Fibroblast of mammary gland (primary cell): ENCODE measurements around the gene IFITM1.
"Not testable (repeated sequence)": the region's sequence is repeated elsewhere in the genome, so short reads cannot be mapped to it uniquely, and the experiment has no call there.

Experiments
- DNase-seq: peaks from one replicate; pipeline ENCODE4 v3.0.0-alpha.2; 2010; ENCODE audit warnings: low read depth
- H3K4me3 ChIP-seq: 2 replicates; pipeline ENCODE4 v1.5.1; 2011; ENCODE audit warnings: low read depth, mild to moderate bottlenecking, low read length, moderate library complexity; ENCODE audit not compliant: control insufficient read depth
- CTCF ChIP-seq: conservative IDR thresholded peaks from 2 replicates; pipeline ENCODE4 v1.5.1; 2011; ENCODE audit warnings: low read depth, low read length, inconsistent platforms; ENCODE audit not compliant: control insufficient read depth, insufficient read depth

Gene IFITM1

GRCh38 chr11:304061-304506 lies 9.8 kb upstream of the IFITM1 start:
- TF ChIP-seq CTCF: no peak
- no peak overlapping the region for H3K4me3 ChIP-seq
- DNase-seq: no peak

- TF ChIP-seq CTCF: peak; percentile 81
- H3K4me3 ChIP-seq: no peak overlapping the region
- DNase-seq: peak; percentile 81
These were observed 8.7 kb upstream of the IFITM1 start for GRCh38 chr11:304915-305843.

GRCh38 chr11:305844-306211 lies 8.0 kb upstream of the IFITM1 start:
- no peak overlapping the region for H3K4me3 ChIP-seq
- TF ChIP-seq CTCF: no peak
- DNase-seq: no peak

GRCh38 chr11:306645-307371 lies 7.0 kb upstream of the IFITM1 start:
- DNase-seq: no peak
- no peak for TF ChIP-seq CTCF
- H3K4me3 ChIP-seq: no peak overlapping the region

GRCh38 chr11:307766-308708 lies 5.8 kb upstream of the IFITM1 start, which contains the start of gene IFITM2:
TSS of gene IFITM2 (plus strand) at chr11:307816. CDS start at chr11:308193, 377 bp downstream.
- H3K4me3 ChIP-seq: peak within 1 kb of the TSS; percentile 71
- peak; percentile 91 for DNase-seq

GRCh38 chr11:308740-309665 lies 4.8 kb upstream of the IFITM1 start:
- peak overlapping the region; percentile 71 for H3K4me3 ChIP-seq
- DNase-seq: not testable (repeated sequence)

GRCh38 chr11:309979-310572 lies 3.8 kb upstream of the IFITM1 start:
- not testable (repeated sequence) for DNase-seq
- peak overlapping the region; percentile 71 for H3K4me3 ChIP-seq

GRCh38 chr11:311013-311748 lies 2.7 kb upstream of the IFITM1 start:
- H3K4me3 ChIP-seq: peak overlapping the region; percentile 23
- DNase-seq: not testable (repeated sequence)
